ENCODE data around the gene BMP2K.

Gene BMP2K

DNA sequence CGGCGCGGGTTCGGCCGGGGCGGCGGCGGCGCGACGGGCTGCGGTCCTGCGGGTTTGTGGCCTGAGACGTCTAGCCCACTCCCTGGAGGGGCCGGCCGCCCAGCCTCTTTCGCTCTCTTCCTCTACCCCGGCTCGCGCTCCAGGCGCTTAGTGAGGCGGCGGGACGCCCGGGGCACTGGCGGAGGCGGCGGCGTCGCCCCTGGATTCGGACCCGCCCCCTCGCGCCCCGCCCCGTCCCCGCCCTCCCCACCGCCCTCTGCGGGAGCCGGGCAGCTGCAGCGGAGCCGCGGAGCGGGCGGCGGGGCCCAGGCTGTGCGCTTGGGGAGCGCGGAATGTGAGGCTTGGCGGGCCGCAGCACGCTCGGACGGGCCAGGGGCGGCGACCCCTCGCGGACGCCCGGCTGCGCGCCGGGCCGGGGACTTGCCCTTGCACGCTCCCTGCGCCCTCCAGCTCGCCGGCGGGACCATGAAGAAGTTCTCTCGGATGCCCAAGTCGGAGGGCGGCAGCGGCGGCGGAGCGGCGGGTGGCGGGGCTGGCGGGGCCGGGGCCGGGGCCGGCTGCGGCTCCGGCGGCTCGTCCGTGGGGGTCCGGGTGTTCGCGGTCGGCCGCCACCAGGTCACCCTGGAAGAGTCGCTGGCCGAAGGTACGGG, at the start of gene BMP2K:
TSS of gene BMP2K (plus strand) at position 272 of the 650 bp plus-strand sequence. CDS start at position 466, 194 bp downstream.
- DNase-seq = peak in 41 of 42 donors; percentile 26 to 90 (median 80)
- intact Hi-C loops (cut with DNase I) = loop anchor here (2.0 to 10.0 kb wide), 4 partner anchors 71 to 951 kb away; no protein-coding TSS in a partner anchor

DNA sequence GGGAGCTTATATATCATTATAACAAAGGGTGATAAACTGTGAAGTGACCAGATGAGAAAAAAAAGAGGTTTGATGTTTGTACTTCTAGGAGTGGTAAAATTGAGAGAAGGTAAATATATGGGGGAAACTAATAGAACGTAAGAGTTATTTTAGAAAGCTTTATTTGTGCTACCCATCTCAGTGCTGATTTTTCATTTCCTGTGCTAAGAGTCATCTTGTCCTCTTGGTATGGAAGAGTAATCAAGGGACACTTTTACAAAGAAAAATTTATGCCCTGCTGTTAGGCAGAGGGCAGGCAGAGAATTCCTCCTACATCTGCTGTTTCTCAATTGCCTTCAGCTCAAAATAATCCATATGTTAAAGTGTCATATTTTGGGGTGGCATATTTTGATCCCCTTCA, 49.6 kb upstream of the BMP2K start:
- intact Hi-C loops (cut with DNase I) = no loop called here
- DNase-seq = no peak

DNA sequence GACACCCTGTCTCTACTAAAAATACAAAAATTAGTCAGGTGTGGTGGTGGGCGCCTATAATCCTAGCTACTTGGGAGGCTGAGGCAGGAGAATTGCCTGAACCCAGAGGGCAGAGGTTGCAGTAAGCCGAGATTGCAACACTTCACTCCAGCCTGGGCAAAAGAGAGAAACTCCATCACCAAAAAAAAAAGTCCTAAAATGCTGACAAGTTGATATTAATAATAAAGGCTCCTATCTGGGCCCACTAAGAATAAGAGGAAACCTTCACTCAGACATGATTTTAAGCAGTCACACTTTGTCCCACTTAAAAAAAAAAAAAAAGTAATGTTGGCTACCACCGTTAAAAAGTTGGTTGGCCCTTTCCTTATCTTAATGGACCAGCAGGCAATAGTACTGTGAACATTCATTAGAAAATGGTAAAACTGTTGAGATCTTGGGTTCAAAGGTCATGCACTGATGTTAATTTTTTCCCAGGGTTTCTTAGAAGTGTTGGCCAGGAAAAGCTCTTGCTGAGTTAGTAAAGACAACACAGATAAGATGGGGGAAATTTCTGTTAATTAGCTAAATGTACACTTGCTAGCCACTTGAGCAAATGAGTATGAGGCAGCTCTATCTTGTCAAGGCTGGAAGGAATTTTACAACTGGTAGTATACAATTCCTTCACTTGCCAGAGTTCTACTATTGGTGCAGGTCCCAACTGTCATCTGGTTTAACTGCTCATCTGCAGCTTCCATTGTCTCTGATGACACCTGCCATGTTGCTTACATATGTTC, 43.6 kb upstream of the BMP2K start:
- intact Hi-C loops (cut with DNase I) = no loop called here
- DNase-seq = no peak

DNA sequence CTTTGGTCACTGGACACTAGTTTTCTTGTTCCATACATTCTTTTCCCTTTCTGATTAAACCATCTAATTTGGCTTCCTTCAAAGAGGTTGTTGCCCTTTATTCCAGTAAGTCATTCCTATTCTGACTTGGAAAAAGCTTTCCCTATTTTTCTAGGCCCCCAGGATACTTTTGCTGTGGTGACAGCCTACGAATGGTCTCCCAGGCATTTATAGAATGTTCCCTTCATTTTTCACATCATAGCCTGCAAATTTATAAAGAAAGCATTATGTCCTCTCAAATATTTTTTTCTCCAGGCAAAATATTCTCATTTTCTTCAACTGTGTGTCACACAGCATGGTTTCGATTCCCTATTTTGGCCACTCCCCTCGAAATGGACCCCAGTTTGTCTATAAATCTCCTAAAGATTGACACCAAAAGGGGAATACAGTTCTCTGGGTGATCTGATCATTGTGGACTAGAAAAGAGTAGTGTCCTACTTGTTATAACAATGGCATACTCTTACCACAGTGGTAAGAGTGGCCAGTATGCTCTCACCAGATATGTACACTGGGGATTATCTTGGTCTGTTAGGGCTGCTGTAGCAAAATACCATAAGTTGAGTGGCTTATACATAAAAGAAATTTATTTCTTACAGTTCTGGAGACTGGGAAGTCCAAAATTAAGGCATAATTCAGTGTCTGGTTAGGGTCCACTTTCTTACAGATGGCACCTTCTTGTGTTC, 41.5 kb upstream of the BMP2K start:
- no peak for DNase-seq
- intact Hi-C loops (cut with DNase I) = no loop called here

DNA sequence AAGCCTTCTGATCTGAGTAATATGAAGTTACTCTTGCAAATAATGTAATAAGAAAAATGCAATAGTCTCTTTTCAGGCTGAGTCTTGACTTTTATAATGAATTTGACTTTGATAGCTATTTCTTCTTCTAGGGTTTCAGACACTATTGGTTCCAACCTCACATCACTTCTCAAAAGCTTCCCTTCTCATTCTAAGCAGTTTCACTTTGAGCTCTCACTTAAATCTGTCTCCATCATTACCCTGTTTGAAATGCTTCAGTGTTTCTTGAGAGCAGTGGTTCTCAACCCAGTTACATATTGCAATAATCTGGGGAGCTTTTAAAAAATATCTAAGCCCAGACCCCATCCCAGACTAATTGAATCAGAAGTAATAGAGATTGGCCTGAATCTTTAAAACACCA, 40.5 kb upstream of the BMP2K start:
- no peak for DNase-seq
- intact Hi-C loops (cut with DNase I) = no loop called here

DNA sequence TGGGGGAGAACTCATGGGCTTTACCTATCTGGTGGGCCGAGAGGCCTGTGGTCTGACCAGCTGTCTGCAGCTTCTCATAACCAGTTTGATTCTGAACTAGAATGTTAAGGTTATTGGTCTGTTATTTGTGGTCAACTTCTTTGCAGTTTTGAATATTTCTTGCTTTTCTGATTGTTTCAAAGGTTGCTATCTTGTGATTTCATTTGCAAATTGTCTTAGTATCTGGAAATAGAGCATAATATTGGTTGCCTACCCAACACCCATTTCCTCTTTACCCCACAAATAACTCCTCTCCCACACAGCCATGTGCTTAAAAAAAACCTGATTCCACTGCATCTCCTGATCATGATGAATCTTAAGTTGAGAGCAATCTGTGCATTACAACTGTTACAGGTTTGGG, 39.1 kb upstream of the BMP2K start:
- DNase-seq = peak in 1 of 42 donors; percentile 4
- intact Hi-C loops (cut with DNase I) = no loop called here

DNA sequence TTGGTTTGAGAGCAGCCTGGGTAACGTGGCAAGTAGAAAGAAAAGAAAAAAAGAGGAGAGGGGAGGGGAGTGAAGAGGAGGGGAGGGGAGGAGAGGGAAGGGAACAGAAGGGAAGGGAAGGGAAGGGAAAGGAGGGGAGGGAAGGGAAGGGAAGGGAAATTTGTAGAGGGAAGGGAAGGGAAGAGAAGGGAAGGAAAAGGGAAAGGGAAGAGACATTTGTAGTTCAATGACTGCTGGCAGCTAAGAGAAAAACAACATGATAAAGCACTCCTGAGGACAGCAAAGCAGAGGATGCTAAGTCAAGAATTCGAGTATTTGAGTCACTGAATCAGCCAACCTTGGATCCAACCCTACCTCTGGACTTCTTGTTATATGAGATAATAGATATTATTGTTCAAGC, 38.2 kb upstream of the BMP2K start:
- DNase-seq = no peak

DNA sequence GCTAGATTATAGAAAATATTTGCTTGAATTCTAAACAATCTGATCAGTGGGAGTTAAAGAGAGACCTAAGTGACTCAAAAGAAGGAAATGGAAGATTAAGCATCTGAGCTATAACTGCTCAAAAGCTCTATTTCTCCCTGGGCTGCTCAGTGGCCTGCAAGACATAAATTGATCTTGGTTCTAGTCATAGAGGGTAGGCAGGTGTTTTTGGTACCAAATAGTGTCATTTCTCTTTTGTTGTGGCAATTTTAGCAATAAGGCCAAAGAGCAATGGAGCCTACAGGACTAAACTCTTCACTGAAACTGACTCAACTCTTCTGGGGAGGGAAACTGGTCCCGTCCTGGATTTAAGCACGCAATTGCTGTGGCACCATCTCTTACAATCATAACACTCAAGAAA, 33.9 kb upstream of the BMP2K start:
- intact Hi-C loops (cut with DNase I) = no loop called here
- DNase-seq = no peak

More for the DNA sequence above, 38.2 kb upstream of the BMP2K start:
- intact Hi-C loops (cut with DNase I) = no loop called here

DNA sequence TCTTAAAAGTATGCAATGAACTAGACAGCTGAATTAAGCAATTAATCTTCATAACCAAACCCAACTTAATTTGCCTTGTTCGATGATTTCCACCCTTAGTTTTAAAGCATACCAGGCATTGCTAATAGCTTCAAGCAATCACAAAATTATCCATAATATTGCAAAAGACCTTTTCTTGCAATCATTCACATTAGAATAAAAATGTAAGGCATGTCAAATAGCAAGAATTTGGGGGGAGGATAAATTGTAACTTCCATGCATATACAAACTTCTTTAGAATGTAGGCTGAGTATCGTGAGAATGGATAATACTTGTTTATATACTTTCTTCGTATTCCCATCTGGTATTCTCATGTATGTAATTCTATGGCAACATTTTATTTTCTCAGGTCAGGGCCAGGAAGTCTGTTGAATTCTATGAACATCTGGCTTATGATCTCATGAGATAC, 28.7 kb upstream of the BMP2K start:
- intact Hi-C loops (cut with DNase I) = no loop called here
- DNase-seq = no peak

DNA sequence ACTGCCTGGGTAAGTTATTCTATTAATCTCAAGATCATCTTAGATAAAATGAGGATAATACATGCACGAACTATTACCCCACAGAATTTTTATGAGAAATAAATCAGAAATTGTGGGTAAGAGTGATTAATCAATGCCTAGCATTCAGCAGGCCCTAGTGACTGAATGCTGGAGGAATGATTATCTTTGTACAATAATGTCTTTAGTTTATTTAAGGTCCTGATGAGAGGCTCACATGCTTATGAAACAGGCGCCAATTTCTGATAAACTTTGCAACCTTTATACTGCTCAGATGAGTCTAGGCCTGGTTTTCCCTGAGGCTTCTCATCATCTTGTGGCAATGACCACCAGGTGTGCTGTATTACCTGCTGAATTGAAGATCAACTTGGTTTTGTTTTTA, 27.8 kb upstream of the BMP2K start:
- intact Hi-C loops (cut with DNase I) = no loop called here

DNA sequence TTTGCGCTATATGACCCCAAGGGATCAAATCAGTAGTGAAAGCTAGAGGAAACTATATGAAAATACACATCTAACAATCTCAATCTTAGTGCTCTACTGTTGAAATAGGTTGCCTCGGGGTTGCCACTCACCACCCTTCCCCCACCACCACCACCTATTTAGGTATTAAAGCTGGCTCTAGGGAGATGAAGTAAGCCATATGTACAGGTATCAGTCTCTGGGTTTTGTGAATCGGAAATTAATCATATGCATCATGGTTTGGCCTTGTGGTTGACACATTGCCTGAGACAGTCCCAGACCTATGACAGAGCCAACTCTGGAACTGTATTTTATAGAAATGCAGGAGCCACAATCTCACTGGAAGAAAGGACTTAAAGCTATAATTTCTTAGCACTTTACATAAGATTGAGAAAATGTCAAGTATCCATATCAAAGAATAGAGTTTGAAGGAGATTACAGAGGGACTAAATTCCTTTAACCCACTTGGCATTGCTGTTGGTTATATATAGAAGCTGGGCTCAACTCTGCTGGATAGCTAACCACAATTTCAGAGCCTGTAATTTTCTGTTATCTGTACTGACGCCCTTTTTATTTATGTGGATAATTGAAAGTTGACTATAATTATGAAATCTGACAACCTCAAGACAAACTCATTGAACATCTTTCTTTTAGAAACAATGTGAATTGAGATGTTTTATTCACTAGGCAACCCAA, 26.7 kb upstream of the BMP2K start:
- no peak for DNase-seq
- intact Hi-C loops (cut with DNase I) = no loop called here

More for the DNA sequence above, 27.8 kb upstream of the BMP2K start:
- DNase-seq = no peak

DNA sequence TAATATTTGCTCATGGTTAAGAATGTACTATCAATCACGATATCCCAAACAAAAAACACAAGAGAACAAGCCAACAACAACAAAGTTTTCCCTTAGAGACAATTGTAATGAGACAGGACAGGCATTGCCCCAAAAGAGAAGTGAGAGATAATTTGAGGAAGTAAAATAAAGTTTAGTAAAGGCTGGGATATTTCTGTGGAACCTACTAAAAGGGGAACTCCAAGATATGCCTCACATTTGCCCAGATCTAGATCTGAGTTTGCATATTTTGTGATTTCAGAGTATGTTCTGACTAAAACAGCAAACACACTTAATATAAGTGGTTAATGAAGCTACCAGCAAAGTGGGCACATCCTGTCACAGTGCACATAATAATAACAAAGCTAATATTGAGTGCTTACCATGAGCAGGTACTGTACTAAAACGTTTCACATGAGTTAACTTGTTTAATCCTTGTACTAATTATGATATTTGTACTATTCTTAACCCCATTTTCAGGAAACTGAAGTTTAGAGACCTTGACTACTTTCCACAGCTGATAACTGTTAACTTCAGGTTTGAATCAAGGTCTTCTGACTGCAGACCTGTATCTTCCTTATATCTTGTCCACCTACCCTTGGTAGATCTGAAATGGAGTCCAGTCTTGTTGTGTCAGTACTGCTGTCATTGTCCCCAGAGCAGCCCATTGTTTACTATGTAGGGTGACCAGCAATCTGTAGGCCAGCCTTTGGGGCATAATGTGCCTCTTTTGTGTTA, 26.0 kb upstream of the BMP2K start:
- intact Hi-C loops (cut with DNase I) = no loop called here
- no peak for DNase-seq

DNA sequence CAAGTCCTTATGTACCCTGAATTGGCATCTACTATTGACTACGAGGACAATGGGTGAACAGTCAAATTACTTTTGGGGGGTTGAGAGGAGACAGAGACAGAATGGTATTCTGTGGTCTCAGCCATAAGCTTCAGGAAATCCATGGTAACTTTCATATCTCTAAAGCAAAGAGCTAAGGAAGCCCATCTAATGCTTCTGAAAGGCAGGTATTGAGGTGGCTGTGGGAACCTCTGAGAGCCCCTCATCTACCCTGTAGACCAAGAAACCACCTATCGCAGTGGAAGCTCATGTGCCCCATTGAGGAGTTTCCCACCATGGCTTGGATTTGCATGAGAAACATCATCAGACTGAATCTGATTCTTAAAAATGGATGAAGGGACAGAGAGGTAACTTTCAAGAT, 23.1 kb upstream of the BMP2K start:
- intact Hi-C loops (cut with DNase I) = no loop called here

DNA sequence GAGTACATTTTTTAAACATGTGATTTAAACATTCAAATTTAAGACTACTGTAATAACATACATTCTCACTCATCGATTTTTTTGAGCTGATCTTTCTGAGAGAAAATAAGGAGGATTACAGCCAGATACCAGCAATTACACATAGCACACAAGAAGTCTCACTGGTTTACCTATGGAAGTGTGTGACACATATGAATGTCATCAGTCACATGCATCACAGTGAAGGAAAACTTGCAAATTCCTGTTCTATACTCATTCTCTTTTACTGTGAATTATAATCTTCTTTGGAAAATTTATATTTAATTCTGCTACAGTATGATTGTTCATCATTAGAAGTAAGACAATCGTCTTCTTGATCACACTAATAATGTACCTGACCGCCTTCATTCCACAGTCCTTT, 21.3 kb upstream of the BMP2K start:
- DNase-seq = no peak
- intact Hi-C loops (cut with DNase I) = no loop called here

More for the DNA sequence above, 23.1 kb upstream of the BMP2K start:
- no peak for DNase-seq

DNA sequence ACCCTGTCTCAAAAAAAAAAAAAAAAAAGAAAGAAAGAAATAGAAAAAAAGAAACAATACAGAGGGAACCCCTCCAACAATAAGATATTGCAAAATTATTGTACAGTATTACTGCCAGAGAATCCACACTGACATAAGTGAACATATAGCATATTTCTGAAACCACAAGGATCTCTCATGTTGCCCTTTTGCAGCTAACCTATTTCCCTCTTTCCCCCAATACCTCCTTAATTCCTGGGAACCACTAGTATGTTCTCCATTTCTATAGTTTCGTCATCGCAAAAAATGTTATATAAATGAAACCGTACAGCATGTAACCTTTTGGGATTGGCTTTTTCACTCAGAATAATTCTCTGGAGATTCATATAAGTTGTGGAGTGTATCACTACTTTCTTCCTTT, 20.0 kb upstream of the BMP2K start:
- intact Hi-C loops (cut with DNase I) = no loop called here
- no peak for DNase-seq

DNA sequence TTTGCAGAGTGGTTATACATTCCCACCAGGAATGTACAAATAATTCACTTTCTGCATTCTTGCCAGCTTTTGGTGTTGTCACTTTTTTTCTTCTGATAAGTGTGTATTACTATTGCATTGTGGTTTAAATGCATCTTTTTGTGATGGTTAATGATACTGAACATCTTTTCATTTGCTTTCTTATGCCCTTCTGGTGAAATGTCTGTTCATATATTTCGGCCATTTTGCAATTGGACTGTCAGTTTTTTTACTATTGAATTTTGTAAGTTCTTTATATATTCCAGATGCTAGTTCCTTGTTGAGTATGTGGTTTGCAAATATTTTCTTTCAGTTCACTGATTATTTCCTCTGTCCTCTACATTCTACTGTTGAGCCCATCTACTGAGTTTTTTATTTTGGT, 19.4 kb upstream of the BMP2K start:
- intact Hi-C loops (cut with DNase I) = no loop called here
- no peak for DNase-seq

DNA sequence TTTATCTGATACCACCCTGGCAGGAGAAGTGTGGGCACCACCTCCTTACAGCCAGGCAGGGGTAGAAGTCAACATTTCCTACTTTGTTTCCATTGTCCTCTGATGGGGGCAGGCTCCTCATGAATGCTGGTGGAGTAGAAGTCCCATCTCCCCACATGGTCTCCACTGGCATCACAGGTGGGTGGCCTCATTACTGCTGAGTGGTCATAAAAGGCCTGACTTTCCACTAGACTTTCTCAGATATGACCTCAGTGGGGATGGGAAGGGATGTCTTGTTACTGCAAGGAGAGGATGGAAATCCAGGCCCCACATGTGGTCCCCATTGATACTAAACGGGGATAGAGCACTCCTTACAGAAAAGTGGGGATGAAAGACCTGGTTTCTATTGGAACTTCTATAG, 18.6 kb upstream of the BMP2K start:
- intact Hi-C loops (cut with DNase I) = no loop called here
- DNase-seq = no peak

DNA sequence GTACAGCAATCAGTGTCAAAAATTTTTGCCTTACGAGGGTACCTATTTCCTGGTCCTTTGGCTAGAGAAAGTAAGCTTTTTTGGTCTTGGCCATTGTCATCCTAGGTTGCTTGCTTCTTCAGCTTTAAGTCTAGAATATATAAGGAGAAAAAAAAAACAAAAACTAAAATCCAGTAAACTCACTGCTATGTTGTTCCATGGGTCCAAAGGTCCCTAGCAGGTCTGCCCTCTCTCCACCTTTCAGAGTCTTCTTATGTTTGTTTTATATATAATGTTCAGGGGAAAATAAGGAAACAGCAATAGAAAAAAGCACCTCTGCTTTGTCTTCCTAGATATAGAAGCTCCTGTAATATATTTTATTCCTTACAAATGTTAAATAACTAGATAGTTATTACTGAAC, 18.1 kb upstream of the BMP2K start:
- intact Hi-C loops (cut with DNase I) = no loop called here
- DNase-seq = no peak

DNA sequence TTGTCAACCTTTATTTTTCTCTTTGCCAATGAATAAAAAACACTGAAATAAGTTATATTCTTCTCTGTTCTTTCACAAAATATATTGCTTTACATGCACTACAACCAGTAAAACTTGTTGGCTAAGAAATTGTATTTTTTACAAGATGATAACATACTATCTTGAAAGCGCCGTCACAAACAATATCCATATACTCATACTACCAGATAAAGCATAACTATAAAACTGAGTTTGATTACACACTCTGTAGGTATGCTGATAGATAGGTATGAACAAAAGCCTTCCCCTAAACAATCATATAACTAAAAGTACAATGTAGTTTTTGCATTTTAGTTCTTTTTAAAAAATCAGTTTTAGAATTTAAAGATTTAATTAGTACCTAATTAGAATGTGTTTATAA, 13.6 kb upstream of the BMP2K start:
- intact Hi-C loops (cut with DNase I) = no loop called here
- no peak for DNase-seq
